ENCODE measurements around the gene UGT1A3. TPM values are rescaled to one million over a fixed set of nuclear protein-coding genes. Genes with fewer than 3 reads are reported as not detected.
"Not testable (repeated sequence)": the region's sequence is repeated elsewhere in the genome, so short reads cannot be mapped to it uniquely, and the experiment has no call there.

UGT1A3 gene
- total RNA-seq, 4 donors from 2014 or later: 0.30 to 1.1 (median 0.54) TPM; not detected in 1

- intact Hi-C loops (cut with DNase I; ENCODE audit: low total_unique reads): no loop called here
- WGBS, 2 donors: 80 to 87% methylated on average over 7 of the region's 7 CpGs
- no peak within 1 kb of the TSS for H3K4me3 ChIP-seq (ENCODE audit: low read depth, poor library complexity, severe bottlenecking)
- no peak for TF ChIP-seq POLR2A (IDR thresholded peaks at IDR 0.05)
- no peak for TF ChIP-seq CTCF (IDR thresholded peaks at IDR 0.05)
- DNase-seq (ENCODE audit: low spot score in 2 of 2): no peak
Measured at GRCh38 chr2:233718552-233718951, 10.3 kb upstream of the UGT1A3 start, which contains the start of gene UGT1A4. Gene UGT1A4, plus strand, starts transcription at chr2:233718736. Its CDS starts 85 bp downstream, at chr2:233718821.

- H3K4me3 ChIP-seq (ENCODE audit: low read depth, poor library complexity, severe bottlenecking); DNase-seq (ENCODE audit: low spot score in 2 of 2); intact Hi-C loops (cut with DNase I; ENCODE audit: low total_unique reads): not testable (repeated sequence)
- WGBS, 2 donors: 82 to 86% methylated on average over 11 to 14 of the region's 14 CpGs
Measured at GRCh38 chr2:233736868-233737653, 8.2 kb downstream of the UGT1A3 start.

GRCh38 chr2:233740870-233741269 is 12.0 kb downstream of the UGT1A3 start:
- intact Hi-C loops (cut with DNase I; ENCODE audit: low total_unique reads): no loop called here
- H3K4me3 ChIP-seq (ENCODE audit: low read depth, poor library complexity, severe bottlenecking): no peak overlapping the region
- TF ChIP-seq CTCF (IDR thresholded peaks at IDR 0.05) (no peak), POLR2A (IDR thresholded peaks at IDR 0.05) (no peak)
- DNase-seq (ENCODE audit: low spot score in 2 of 2): no peak
- WGBS, 2 donors: 71 to 78% methylated on average over 2 of the region's 2 CpGs

GRCh38 chr2:233743464-233744259 is 14.8 kb downstream of the UGT1A3 start:
- no peak for TF ChIP-seq CTCF (IDR thresholded peaks at IDR 0.05)
- TF ChIP-seq POLR2A (IDR thresholded peaks at IDR 0.05): no peak
- WGBS, 2 donors: 94 to 96% methylated on average over 36 to 42 of the region's 46 CpGs
- intact Hi-C loops (cut with DNase I; ENCODE audit: low total_unique reads): no loop called here
- H3K4me3 ChIP-seq (ENCODE audit: low read depth, poor library complexity, severe bottlenecking): no peak overlapping the region
- DNase-seq (ENCODE audit: low spot score in 2 of 2): no peak

GRCh38 chr2:233745073-233745755 is 16.4 kb downstream of the UGT1A3 start:
- DNase-seq (ENCODE audit: low spot score in 2 of 2): no peak
- WGBS, 2 donors: 74 to 75% methylated on average over 5 of the region's 5 CpGs
- intact Hi-C loops (cut with DNase I; ENCODE audit: low total_unique reads): no loop called here
- no peak overlapping the region for H3K4me3 ChIP-seq (ENCODE audit: low read depth, poor library complexity, severe bottlenecking)
- TF ChIP-seq CTCF (IDR thresholded peaks at IDR 0.05) (peak in 1 of 3 donors; percentile 28), POLR2A (IDR thresholded peaks at IDR 0.05) (no peak)

GRCh38 chr2:233745838-233746237 is 17.0 kb downstream of the UGT1A3 start:
- 73 to 82% methylated on average over 2 of the region's 2 CpGs for WGBS, 2 donors

More at GRCh38 chr2:233745838-233746237, 17.0 kb downstream of the UGT1A3 start:
- DNase-seq (ENCODE audit: low spot score in 2 of 2); H3K4me3 ChIP-seq (ENCODE audit: low read depth, poor library complexity, severe bottlenecking); intact Hi-C loops (cut with DNase I; ENCODE audit: low total_unique reads): not testable (repeated sequence)

Measured in lower leg skin (tissue), 4 donors.